Esophagus squamous epithelium (tissue), 4 donors: ENCODE data around the gene CHPT1.

ENCODE experiments used
- CTCF ChIP-seq, 6 experiments: fragments of 450-650 bp in 4 of 6; fragments of 200-600 bp in 2 of 6; sonication (generic) in 2 of 6; IDR thresholded peaks; one replicate each; pipeline ENCODE4 v1.5.1; 2016 to 2019; ENCODE audit warnings: antibody characterized with exemption in 6 of 6, mild to moderate bottlenecking in 4 of 6, moderate library complexity in 4 of 6
- POLR2A ChIP-seq, 4 donors: fragments of 450-650 bp; IDR thresholded peaks; one replicate each; pipeline ENCODE4 v1.6.1; 2017; ENCODE audit warnings: antibody characterized with exemption in 4 of 4, mild to moderate bottlenecking in 4 of 4, moderate library complexity in 3 of 4

- TF ChIP-seq CTCF (IDR thresholded peaks at IDR 0.05) (no peak), POLR2A (IDR thresholded peaks at IDR 0.05) (no peak)
Observed at GRCh38 chr12:101740566-101740965, 43.1 kb downstream of the CHPT1 start.
